ENCODE measurements around the gene TH.

DNA sequence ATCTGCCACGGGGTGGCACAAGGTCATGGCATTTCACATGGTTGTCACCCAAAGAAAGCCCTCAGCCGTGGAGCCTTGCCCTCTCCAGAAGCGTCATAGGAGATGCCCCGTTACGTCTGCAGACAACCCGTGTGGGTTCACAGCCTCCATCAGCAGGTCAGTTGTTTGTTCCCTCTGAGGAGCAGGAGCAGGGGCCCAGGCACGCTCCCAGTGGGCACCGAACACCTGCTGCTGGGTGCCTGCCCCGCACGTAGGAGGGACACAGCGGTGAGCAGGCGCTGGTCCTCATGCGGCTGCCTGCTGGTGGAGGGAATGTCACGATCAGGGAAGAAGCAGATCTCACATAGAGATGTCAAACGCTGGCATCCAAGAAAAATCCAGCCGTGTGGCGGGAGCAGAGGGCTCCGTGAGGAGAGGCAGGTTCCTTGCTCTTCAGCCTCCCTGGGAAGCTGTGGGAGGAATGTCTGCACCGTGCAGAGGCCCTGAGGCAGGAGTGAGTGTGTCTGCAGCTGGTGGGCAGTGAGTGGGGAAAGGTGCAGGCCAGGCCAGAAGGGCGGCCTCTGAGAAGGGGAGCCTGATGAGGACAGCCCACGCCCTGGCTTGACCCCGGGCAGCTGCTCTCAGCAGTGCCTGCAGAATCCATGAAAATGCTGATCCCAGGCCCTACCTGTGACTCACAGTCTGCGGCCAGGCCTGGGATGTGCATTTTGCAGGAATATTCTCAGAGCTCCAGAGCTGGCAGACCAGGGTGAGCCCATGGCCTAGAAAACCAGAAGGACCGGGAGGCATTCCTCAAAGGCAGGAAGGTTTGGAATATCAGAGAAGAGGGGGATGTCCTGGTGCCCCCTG is 36.4 kb upstream of the TH start:
- no peak for TF ChIP-seq POLR2AphosphoS5 (IDR thresholded peaks at IDR 0.05)
- TF ChIP-seq, protein P1, sequence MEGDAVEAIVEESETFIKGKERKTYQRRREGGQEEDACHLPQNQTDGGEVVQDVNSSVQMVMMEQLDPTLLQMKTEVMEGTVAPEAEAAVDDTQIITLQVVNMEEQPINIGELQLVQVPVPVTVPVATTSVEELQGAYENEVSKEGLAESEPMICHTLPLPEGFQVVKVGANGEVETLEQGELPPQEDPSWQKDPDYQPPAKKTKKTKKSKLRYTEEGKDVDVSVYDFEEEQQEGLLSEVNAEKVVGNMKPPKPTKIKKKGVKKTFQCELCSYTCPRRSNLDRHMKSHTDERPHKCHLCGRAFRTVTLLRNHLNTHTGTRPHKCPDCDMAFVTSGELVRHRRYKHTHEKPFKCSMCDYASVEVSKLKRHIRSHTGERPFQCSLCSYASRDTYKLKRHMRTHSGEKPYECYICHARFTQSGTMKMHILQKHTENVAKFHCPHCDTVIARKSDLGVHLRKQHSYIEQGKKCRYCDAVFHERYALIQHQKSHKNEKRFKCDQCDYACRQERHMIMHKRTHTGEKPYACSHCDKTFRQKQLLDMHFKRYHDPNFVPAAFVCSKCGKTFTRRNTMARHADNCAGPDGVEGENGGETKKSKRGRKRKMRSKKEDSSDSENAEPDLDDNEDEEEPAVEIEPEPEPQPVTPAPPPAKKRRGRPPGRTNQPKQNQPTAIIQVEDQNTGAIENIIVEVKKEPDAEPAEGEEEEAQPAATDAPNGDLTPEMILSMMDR (IDR thresholded peaks at IDR 0.05) = no peak

All from breast epithelium (tissue), 3 donors.